LNCaP clone FGC (cell line): Measurements from ENCODE around the gene GNE.
"Not testable (repeated sequence)": the region's sequence is repeated elsewhere in the genome, so short reads cannot be mapped to it uniquely, and the experiment has no call there.

ENCODE experiments used
- DNase-seq: peaks from one replicate; pipeline ENCODE4 v3.0.0-alpha.2; 2011; ENCODE audit warnings: low read depth
- H3K4me3 ChIP-seq: 2 replicates; pipeline ENCODE4 v1.5.1; 2011; ENCODE audit warnings: mild to moderate bottlenecking, low read depth, low read length, control low read depth
- TF ChIP-seq, protein P1 (sequence below): IDR thresholded peaks from 2 replicates; pipeline ENCODE4 v1.5.1; 2012; ENCODE audit warnings: mild to moderate bottlenecking; ENCODE audit not compliant: control insufficient read depth, insufficient read depth; ENCODE audit errors: extremely low read depth

Gene GNE

GRCh38 chr9:36187414-36187813 lies 70.8 kb downstream of the GNE start:
- TF ChIP-seq, protein P1, sequence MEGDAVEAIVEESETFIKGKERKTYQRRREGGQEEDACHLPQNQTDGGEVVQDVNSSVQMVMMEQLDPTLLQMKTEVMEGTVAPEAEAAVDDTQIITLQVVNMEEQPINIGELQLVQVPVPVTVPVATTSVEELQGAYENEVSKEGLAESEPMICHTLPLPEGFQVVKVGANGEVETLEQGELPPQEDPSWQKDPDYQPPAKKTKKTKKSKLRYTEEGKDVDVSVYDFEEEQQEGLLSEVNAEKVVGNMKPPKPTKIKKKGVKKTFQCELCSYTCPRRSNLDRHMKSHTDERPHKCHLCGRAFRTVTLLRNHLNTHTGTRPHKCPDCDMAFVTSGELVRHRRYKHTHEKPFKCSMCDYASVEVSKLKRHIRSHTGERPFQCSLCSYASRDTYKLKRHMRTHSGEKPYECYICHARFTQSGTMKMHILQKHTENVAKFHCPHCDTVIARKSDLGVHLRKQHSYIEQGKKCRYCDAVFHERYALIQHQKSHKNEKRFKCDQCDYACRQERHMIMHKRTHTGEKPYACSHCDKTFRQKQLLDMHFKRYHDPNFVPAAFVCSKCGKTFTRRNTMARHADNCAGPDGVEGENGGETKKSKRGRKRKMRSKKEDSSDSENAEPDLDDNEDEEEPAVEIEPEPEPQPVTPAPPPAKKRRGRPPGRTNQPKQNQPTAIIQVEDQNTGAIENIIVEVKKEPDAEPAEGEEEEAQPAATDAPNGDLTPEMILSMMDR: no peak
- no peak for DNase-seq
- H3K4me3 ChIP-seq: no peak overlapping the region

GRCh38 chr9:36180243-36180642 lies 78.0 kb downstream of the GNE start:
- DNase-seq, H3K4me3 ChIP-seq: not testable (repeated sequence)

DNA sequence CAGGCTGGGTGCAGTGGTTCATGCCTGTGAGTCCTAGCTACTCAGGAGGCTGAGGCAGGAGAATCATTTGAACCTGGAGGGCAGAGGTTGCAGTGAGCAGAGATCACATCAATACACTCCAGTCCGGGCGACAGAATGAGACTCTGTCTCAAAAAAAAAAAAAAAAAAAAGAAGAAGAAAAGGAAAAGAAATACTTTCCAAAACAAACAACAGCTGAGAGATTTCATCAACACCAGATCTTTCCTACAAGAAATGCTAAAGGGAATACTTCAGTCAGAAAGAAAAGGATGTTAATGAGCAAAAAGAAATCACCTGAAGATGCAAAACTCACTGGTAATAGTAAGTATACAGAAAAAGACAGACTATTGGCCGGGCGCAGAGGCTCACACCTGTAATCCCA lies 80.7 kb downstream of the GNE start:
- TF ChIP-seq, protein P1: no peak
- DNase-seq: no peak
- no peak overlapping the region for H3K4me3 ChIP-seq

GRCh38 chr9:36176496-36176895 lies 81.8 kb downstream of the GNE start:
- not testable (repeated sequence) for H3K4me3 ChIP-seq, DNase-seq

DNA sequence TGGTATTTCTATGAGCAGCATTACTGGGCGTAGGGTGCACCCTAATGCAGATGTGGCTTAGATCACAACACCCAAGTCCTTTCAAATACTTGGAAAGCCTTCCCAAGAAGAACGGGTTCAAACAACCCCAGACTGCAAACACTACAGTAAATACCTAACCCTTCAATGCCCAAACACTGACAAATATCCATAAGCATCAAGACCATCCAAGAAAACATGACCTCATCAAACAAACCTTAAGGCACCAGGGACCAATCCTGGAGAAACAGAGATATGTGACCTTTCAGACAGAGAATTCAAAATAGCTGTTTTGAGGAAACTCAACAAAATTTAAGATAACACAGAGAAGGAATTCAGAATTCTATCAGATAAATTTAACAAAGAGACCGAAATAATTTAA lies 83.0 kb downstream of the GNE start:
- H3K4me3 ChIP-seq, DNase-seq: not testable (repeated sequence)

DNA sequence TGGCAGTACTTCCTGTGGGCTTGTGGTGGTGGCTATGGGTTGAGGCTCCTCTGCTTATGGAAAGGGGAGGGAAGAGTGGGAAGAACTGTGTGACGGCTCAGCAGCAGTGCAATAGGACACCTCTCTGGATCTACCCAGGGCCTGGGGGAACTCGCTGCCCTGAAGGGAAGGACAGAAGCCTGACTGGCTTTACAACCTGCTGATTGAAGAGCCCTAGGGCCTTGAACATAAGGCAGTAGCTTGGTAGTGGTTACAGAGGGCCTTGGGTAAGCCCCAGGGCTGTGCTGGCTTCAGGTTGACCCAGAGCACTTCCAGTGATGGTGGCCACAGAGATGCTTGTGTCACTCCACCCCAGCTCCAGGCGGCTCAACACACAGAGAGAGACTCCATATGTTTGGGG lies 83.5 kb downstream of the GNE start:
- no peak for DNase-seq
- TF ChIP-seq, protein P1: no peak
- H3K4me3 ChIP-seq: no peak overlapping the region

- H3K4me3 ChIP-seq: no peak overlapping the region
- TF ChIP-seq, protein P1: no peak
- DNase-seq: no peak
These were observed 84.0 kb downstream of the GNE start for GRCh38 chr9:36174271-36174670.

- no peak for DNase-seq
- TF ChIP-seq, protein P1: no peak
- H3K4me3 ChIP-seq: no peak overlapping the region
These were observed 84.4 kb downstream of the GNE start for GRCh38 chr9:36173861-36174260.

DNA sequence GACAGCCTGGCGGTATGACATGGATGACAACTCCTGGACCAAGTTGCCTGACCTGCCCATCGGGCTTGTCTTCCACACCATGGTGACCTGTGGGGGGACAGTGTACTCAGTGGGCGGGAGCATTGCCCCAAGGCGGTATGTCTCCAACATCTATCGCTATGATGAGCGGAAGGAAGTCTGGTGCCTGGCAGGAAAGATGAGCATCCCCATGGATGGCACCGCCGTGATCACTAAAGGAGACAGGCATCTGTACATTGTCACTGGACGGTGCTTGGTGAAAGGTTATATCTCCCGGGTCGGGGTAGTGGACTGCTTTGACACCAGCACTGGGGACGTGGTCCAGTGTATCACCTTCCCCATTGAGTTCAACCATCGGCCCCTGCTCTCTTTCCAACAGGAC lies 87.7 kb downstream of the GNE start:
- H3K4me3 ChIP-seq: no peak overlapping the region
- no peak for DNase-seq
- TF ChIP-seq, protein P1: no peak
